ENCODE measurements around the gene AQP9. TPM values are rescaled to one million over a fixed set of nuclear protein-coding genes. Genes with fewer than 3 reads are reported as not detected.

Gene AQP9
- total and polyA plus RNA-seq, 2 experiments from 2014 or later, result 0.57 to 0.60 TPM

GRCh38 chr15:58103482-58103881 lies 34.7 kb upstream of the AQP9 start:
- Histone ChIP-seq H3K4me1 (ENCODE audit: insufficient read depth) (no peaks in the 10 kb centered on the region), H3K27ac (no peak overlapping the region), H3K9me2 (replicated peaks; ENCODE audit: insufficient read depth) (no peaks in the 10 kb centered on the region), H3K9me3 (ENCODE audit: low read depth) (no peaks in the 10 kb centered on the region), H3K36me3 (replicated peaks; ENCODE audit: insufficient read depth, low read depth) (no peaks in the 10 kb centered on the region), H2AFZ (no peak overlapping the region), H3K4me2 (no peak overlapping the region), H3K27me3 (peaks cover 3% of the 10 kb centered on the region), H3K79me2 (no peaks in the 10 kb centered on the region), H3K4me3 (no peak overlapping the region), H4K20me1 (ENCODE audit: insufficient read depth, poor library complexity, severe bottlenecking) (no peaks in the 10 kb centered on the region)
- no peak for TF ChIP-seq EZH2 (IDR thresholded peaks at IDR 0.05; ENCODE audit: borderline replicate concordance)
- TF ChIP-seq CTCF (IDR thresholded peaks at IDR 0.05; ENCODE audit: poor library complexity), result no peak
- no peak for TF ChIP-seq EZH2phosphoT487 (IDR thresholded peaks at IDR 0.05; ENCODE audit: low read depth, severe bottlenecking, unreplicated experiment)
- DNase-seq (ENCODE audit: low spot score), result no peak

- no peaks in the 10 kb centered on the region for H3K9me3 ChIP-seq (ENCODE audit: low read depth)
- TF ChIP-seq EZH2phosphoT487 (IDR thresholded peaks at IDR 0.05; ENCODE audit: low read depth, severe bottlenecking, unreplicated experiment) (no peak), EZH2 (IDR thresholded peaks at IDR 0.05; ENCODE audit: borderline replicate concordance) (no peak), CTCF (IDR thresholded peaks at IDR 0.05; ENCODE audit: poor library complexity) (no peak)
These were observed 30.1 kb upstream of the AQP9 start for GRCh38 chr15:58108117-58108516.

GRCh38 chr15:58109419-58109818 lies 28.8 kb upstream of the AQP9 start:
- H2AFZ ChIP-seq, result no peak overlapping the region
- H3K9me3 ChIP-seq (ENCODE audit: low read depth), result no peaks in the 10 kb centered on the region
- TF ChIP-seq EZH2phosphoT487 (IDR thresholded peaks at IDR 0.05; ENCODE audit: low read depth, severe bottlenecking, unreplicated experiment), result no peak
- WGBS (ENCODE audit: low lambda C conversion rate, missing lambda C conversion rate), result 88% methylated on average over 3 of the region's 3 CpGs
- H3K4me2 ChIP-seq, result no peak overlapping the region
- H3K4me1 ChIP-seq (ENCODE audit: insufficient read depth), result no peaks in the 10 kb centered on the region
- H3K36me3 ChIP-seq (replicated peaks; ENCODE audit: insufficient read depth, low read depth), result no peaks in the 10 kb centered on the region
- no peaks in the 10 kb centered on the region for H3K79me2 ChIP-seq
- H3K27me3 ChIP-seq, result no peaks in the 10 kb centered on the region
- H3K4me3 ChIP-seq, result no peak overlapping the region
- no peak for DNase-seq (ENCODE audit: low spot score)
- no peaks in the 10 kb centered on the region for H3K9me2 ChIP-seq (replicated peaks; ENCODE audit: insufficient read depth)
- no peaks in the 10 kb centered on the region for H4K20me1 ChIP-seq (ENCODE audit: insufficient read depth, poor library complexity, severe bottlenecking)
- H3K27ac ChIP-seq, result no peak overlapping the region

More at GRCh38 chr15:58108117-58108516, 30.1 kb upstream of the AQP9 start:
- no peaks in the 10 kb centered on the region for H3K36me3 ChIP-seq (replicated peaks; ENCODE audit: insufficient read depth, low read depth)
- H3K4me3 ChIP-seq, result no peak overlapping the region
- no peaks in the 10 kb centered on the region for H3K4me1 ChIP-seq (ENCODE audit: insufficient read depth)
- H3K79me2 ChIP-seq, result no peaks in the 10 kb centered on the region
- no peak overlapping the region for H3K4me2 ChIP-seq
- no peaks in the 10 kb centered on the region for H3K27me3 ChIP-seq
- no peak for DNase-seq (ENCODE audit: low spot score)
- no peaks in the 10 kb centered on the region for H3K9me2 ChIP-seq (replicated peaks; ENCODE audit: insufficient read depth)
- no peaks in the 10 kb centered on the region for H4K20me1 ChIP-seq (ENCODE audit: insufficient read depth, poor library complexity, severe bottlenecking)
- H3K27ac ChIP-seq, result no peak overlapping the region
- no peak overlapping the region for H2AFZ ChIP-seq
- WGBS (ENCODE audit: low lambda C conversion rate, missing lambda C conversion rate), result 87% methylated on average over 2 of the region's 2 CpGs

DNA sequence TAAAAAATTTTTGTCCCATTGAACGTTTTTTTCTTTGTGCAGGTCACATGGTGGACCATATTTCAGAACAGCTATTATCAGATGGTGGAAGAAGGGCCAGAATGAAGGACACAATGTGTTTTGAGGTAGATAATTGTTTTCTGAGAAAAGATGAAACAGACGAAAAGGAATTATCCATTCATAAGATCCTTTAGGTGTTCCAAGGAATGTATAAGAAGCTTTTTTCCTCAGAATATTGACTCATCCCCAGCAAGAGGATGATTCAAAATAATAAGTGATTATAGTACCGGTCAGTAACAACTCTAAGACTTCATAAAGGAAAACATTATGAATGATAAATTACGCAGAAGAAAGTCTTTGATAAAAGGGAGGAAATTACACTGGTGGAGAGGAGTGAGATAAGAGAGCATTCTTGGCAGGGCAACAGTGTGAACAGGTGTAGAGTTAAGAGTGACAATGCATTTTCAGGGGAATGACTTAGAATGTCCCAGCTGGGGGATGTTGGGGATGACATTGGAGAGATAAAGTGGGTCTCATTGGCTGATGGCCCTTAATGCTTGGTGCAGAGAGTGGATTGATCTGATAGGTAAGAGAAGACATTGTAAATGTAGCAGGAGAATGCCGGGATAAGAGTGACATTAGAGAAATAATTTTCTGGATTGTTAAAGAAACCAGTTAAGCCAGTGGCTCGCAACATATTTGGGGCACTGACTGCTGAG lies 27.0 kb upstream of the AQP9 start:
- TF ChIP-seq EZH2 (IDR thresholded peaks at IDR 0.05; ENCODE audit: borderline replicate concordance), result no peak
- TF ChIP-seq CTCF (IDR thresholded peaks at IDR 0.05; ENCODE audit: poor library complexity), result no peak
- TF ChIP-seq EZH2phosphoT487 (IDR thresholded peaks at IDR 0.05; ENCODE audit: low read depth, severe bottlenecking, unreplicated experiment), result no peak
- Histone ChIP-seq H4K20me1 (ENCODE audit: insufficient read depth, poor library complexity, severe bottlenecking) (no peaks in the 10 kb centered on the region), H3K79me2 (no peaks in the 10 kb centered on the region), H3K27ac (no peak overlapping the region), H3K4me3 (no peak overlapping the region), H3K36me3 (replicated peaks; ENCODE audit: insufficient read depth, low read depth) (no peaks in the 10 kb centered on the region), H2AFZ (no peak overlapping the region), H3K4me1 (ENCODE audit: insufficient read depth) (no peaks in the 10 kb centered on the region), H3K9me3 (ENCODE audit: low read depth) (no peaks in the 10 kb centered on the region), H3K9me2 (replicated peaks; ENCODE audit: insufficient read depth) (no peaks in the 10 kb centered on the region), H3K4me2 (no peak overlapping the region), H3K27me3 (no peaks in the 10 kb centered on the region)
- DNase-seq (ENCODE audit: low spot score), result no peak
- 83% methylated on average over 6 of the region's 6 CpGs for WGBS (ENCODE audit: low lambda C conversion rate, missing lambda C conversion rate)

All from hepatocyte (in vitro differentiated cells).